HEK293T (cell line): Measurements from ENCODE around the gene ROBO3.

Experiments used
- BHLHE40 ChIP-seq: fragments of 450-650 bp; IDR thresholded peaks from 2 replicates; pipeline ENCODE4 v1.6.1; 2016; ENCODE audit warnings: mild to moderate bottlenecking, moderate library complexity, borderline replicate concordance
- CTBP1 ChIP-seq: fragments of 450-650 bp; IDR thresholded peaks from 2 replicates; pipeline ENCODE4 v1.6.1; 2016; ENCODE audit warnings: borderline replicate concordance
- ELF4 ChIP-seq: fragments of 450-650 bp; IDR thresholded peaks from 2 replicates; pipeline ENCODE4 v1.6.1; 2017; ENCODE audit warnings: antibody characterized with exemption
- FOXK2 ChIP-seq: fragments of 450-650 bp; IDR thresholded peaks from 2 replicates; pipeline ENCODE4 v1.6.1; 2016; ENCODE audit warnings: mild to moderate bottlenecking
- HDGF ChIP-seq: fragments of 450-650 bp; IDR thresholded peaks from 2 replicates; pipeline ENCODE4 v1.6.1; 2017; ENCODE audit warnings: antibody characterized with exemption, borderline replicate concordance
- LEF1 ChIP-seq: fragments of 450-650 bp; IDR thresholded peaks from 2 replicates; pipeline ENCODE4 v1.6.1; 2017; ENCODE audit warnings: mild to moderate bottlenecking, borderline replicate concordance
- NFRKB ChIP-seq: fragments of 450-650 bp; IDR thresholded peaks from 2 replicates; pipeline ENCODE4 v1.6.1; 2016; ENCODE audit warnings: mild to moderate bottlenecking, moderate library complexity
- PKNOX1 ChIP-seq: fragments of 450-650 bp; IDR thresholded peaks from 2 replicates; pipeline ENCODE4 v1.6.1; 2016
- SP1 ChIP-seq: fragments of 450-650 bp; IDR thresholded peaks from 2 replicates; pipeline ENCODE4 v1.6.1; 2017
- SUZ12 ChIP-seq: fragments of 450-650 bp; IDR thresholded peaks from 2 replicates; pipeline ENCODE4 v1.6.1; 2016; ENCODE audit warnings: mild to moderate bottlenecking
- TARDBP ChIP-seq: fragments of 450-650 bp; IDR thresholded peaks from 2 replicates; pipeline ENCODE4 v1.6.1; 2016

DNA sequence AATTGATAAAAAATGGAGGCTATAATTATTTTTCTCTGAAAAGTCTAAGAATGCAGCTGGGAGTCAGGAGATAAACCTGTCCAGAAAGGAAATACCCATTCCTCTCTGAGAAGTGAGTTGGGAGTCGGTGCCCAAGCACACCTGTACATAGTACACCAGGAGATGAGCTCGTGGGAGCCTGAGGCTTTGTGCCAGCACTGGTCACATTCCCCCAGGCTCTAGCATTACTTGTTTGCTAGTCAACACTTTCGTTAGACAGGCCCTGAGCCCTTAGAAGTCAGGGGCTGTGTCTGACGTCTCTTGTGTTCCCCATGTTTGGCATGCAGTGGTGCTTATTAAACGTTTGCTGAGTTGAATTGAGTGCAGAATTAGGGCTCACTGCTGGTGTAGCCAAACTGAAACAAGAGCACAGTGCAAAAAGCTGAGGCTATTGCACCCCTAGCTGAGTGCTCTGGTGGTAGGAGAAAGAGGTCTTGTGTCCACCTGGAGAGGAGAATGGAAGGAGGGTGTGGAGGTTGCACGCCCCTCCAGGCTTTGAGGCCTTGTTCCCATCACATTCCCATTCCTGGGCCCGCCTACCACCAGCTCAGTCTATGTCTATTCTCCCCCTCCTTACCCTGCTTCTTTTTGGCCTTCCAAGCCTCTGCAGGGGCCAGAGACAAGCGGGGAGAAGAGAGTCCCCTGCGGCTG lies 25.6 kb downstream of the ROBO3 start:
- TF ChIP-seq PKNOX1: no peak
- no peak for TF ChIP-seq ELF4
- TF ChIP-seq CTBP1: no peak
- no peak for TF ChIP-seq SP1
- TF ChIP-seq BHLHE40: no peak
- no peak for TF ChIP-seq SUZ12
- no peak for TF ChIP-seq NFRKB
- TF ChIP-seq HDGF: no peak
- no peak for TF ChIP-seq FOXK2
- no peak for TF ChIP-seq LEF1
- no peak for TF ChIP-seq TARDBP
